BJ (cell line): ENCODE data around the gene GAN. TPM values are rescaled to one million over a fixed set of nuclear protein-coding genes. Genes with fewer than 3 reads are reported as not detected.

Source experiments
- CTCF ChIA-PET: fragments of 350-600 bp; formaldehyde crosslinking; extraction: SDS; loops from one replicate; lab custom pipeline; 2021; ENCODE audit warnings: antibody characterized with exemption, inconsistent platforms; lab: Yijun Ruan, JAX
- POLR2A ChIA-PET: fragments of 300-600 bp; sonication (Branson Sonifier 250); formaldehyde crosslinking; extraction: SDS; loops from one replicate; lab custom pipeline; 2021; ENCODE audit warnings: antibody characterized with exemption; lab: Charles Lee
- DNase-seq: peaks from one replicate; pipeline ENCODE4 v3.0.0-alpha.2; 2011; ENCODE audit warnings: low read depth
- H3K27me3 ChIP-seq: 2 replicates; pipeline ENCODE4 v1.6.0; 2011; ENCODE audit warnings: low read length; ENCODE audit not compliant: control insufficient read depth, insufficient read depth
- H3K36me3 ChIP-seq: 2 replicates; pipeline ENCODE4 v1.5.1; 2011; ENCODE audit warnings: low read length; ENCODE audit not compliant: control insufficient read depth, insufficient read depth
- H3K4me3 ChIP-seq: 2 replicates; pipeline ENCODE4 v1.5.1; 2011; ENCODE audit warnings: low read depth, mild to moderate bottlenecking, control low read depth, low read length
- polyA plus RNA-seq: library from polyadenylated mRNA; depleted of rRNA; stranded (reverse); fragments of >200 nt; gene quantifications from 2 replicates; pipeline ENCODE4 v1.2.3, GENCODE V29; 2011
- TF ChIP-seq, protein P1 (sequence below): IDR thresholded peaks from 2 replicates; pipeline ENCODE4 v1.5.1; 2011; ENCODE audit warnings: low read depth, mild to moderate bottlenecking, control low read depth, inconsistent platforms, low read length, moderate library complexity; ENCODE audit not compliant: insufficient read depth

The GAN gene
- polyA plus RNA-seq, 1 experiment, result 2.1 TPM

DNA sequence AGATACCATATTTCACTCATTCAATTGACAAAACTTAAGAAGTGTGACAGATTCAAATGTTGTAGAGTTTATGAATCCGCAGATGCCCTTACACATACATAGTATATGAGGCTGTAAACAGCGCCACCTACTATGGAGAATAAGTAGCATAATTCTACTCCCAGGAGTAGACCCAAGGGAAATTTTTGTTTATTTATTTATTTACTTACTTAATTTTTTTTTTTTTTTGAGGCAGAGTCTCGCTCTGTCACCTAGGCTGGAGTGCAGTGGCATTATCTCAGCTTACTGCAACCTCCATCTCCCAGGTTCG lies 35.5 kb downstream of the GAN start:
- TF ChIP-seq, protein P1, sequence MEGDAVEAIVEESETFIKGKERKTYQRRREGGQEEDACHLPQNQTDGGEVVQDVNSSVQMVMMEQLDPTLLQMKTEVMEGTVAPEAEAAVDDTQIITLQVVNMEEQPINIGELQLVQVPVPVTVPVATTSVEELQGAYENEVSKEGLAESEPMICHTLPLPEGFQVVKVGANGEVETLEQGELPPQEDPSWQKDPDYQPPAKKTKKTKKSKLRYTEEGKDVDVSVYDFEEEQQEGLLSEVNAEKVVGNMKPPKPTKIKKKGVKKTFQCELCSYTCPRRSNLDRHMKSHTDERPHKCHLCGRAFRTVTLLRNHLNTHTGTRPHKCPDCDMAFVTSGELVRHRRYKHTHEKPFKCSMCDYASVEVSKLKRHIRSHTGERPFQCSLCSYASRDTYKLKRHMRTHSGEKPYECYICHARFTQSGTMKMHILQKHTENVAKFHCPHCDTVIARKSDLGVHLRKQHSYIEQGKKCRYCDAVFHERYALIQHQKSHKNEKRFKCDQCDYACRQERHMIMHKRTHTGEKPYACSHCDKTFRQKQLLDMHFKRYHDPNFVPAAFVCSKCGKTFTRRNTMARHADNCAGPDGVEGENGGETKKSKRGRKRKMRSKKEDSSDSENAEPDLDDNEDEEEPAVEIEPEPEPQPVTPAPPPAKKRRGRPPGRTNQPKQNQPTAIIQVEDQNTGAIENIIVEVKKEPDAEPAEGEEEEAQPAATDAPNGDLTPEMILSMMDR, result no peak
- no peak for DNase-seq
- Histone ChIP-seq H3K27me3 (no peaks in the 10 kb centered on the region), H3K4me3 (no peak overlapping the region), H3K36me3 (no peaks in the 10 kb centered on the region; the same call in 1 of the 2 replicates)
- CTCF ChIA-PET, result no interaction called here
- POLR2A ChIA-PET, result no interaction called here

DNA sequence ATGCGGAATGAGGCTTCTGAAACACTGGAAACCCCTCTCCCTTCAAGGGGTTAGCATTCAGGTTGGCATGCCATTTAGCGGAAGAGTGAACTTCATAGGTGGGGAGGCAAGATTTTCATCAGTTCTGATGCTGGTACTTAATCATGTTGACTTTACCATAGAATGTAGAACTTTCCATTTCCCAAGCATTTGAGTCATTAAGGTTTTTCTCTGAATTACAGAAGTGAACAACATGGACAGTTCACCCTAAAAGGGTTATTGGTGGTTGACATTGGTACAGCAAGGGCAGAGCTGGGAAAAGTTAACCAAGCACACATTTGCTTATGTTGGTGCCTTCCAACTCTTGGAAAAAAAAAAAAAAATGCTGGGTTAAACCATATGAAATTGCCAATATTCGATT lies 39.1 kb downstream of the GAN start:
- Histone ChIP-seq H3K4me3 (no peak overlapping the region), H3K36me3 (no peaks in the 10 kb centered on the region; the same call in 1 of the 2 replicates), H3K27me3 (no peaks in the 10 kb centered on the region)
- ChIA-PET POLR2A (no interaction called here), CTCF (interaction anchor here (0.6 kb wide), 1 partner anchor 147 kb away, joined by 5 read pairs; no protein-coding TSS in a partner anchor)
- TF ChIP-seq, protein P1, result no peak
- DNase-seq, result no peak

DNA sequence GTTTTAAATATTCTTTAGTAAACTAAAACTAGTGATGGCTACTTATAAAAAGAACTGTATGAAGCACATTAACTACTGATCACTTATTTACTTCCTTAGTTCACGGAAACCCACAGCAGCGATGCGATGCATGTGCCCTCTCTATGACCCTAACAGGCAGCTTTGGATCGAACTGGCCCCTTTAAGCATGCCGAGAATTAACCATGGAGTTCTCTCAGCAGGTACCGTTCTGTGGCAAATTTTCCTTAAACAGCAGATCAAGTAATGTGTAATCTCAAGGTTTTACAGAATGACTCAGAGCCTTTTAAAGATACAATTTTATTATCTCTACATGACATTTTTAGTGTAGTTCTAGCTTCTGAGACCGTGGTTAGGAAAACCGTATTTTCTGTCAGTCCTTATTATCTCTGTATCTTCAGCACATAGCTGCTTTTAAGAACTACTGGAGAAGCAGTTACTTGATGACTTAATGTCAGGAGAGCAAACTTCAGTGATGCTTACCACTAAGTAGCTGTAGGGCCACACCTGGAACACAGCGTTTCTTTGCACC lies 43.0 kb downstream of the GAN start:
- POLR2A ChIA-PET, result no interaction called here
- CTCF ChIA-PET, result interaction anchor here (0.6 to 1.6 kb wide), 6 partner anchors 9 to 1341 kb away, joined by 3 to 6 read pairs (median 4); no protein-coding TSS in a partner anchor
- TF ChIP-seq, protein P1, result no peak
- Histone ChIP-seq H3K4me3 (no peak overlapping the region), H3K27me3 (no peaks in the 10 kb centered on the region), H3K36me3 (no peaks in the 10 kb centered on the region; the same call in 1 of the 2 replicates)
- peak; percentile 19 for DNase-seq

DNA sequence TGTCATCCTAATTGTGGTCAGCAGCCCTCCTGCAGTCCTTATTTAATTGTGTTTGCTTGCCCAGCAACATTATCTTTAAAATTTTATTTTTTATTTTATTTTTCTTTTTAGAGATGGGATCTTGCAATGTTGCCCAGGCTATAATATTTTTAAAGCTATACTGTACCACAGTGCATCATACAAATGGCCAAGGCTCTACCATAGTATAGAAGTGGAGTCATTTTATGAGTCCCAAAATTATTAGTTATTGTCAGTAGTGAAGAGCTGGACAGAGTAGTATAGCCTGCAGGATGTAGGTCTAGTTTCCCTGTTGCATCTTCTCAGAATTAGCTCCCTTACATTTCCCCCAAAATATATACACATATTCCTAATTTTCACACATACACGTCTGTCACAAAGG lies 44.1 kb downstream of the GAN start:
- Histone ChIP-seq H3K36me3 (no peaks in the 10 kb centered on the region; the same call in none of the 2 replicates), H3K27me3 (no peaks in the 10 kb centered on the region), H3K4me3 (no peak overlapping the region)
- DNase-seq, result no peak
- TF ChIP-seq, protein P1, result no peak
- POLR2A ChIA-PET, result no interaction called here
- CTCF ChIA-PET, result interaction anchor here (1.6 kb wide), 1 partner anchor 372 kb away, joined by 4 read pairs; no protein-coding TSS in a partner anchor

DNA sequence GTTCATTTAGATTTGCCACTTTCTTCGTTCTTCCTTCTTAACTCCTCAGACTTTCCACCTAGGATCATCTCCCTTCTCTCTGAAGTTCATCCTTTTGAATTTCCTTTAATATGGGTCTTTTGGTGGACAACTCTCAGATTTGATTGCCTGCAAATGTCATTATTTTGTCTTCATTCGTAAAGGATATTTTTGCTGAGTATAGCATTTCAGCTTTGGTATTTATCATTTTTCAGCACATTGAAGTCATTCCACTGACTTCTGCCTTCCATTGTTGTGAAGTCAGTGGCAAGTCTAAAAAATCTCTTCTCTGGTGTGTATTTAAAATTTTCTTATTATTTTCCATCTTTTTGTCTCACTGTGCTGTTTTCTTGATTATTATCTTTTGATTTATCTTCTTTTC lies 45.4 kb downstream of the GAN start:
- POLR2A ChIA-PET, result no interaction called here
- Histone ChIP-seq H3K36me3 (peaks cover 2% of the 10 kb centered on the region), H3K4me3 (no peak overlapping the region), H3K27me3 (no peaks in the 10 kb centered on the region)
- no peak for DNase-seq
- TF ChIP-seq, protein P1, result no peak
- CTCF ChIA-PET, result interaction anchor here (0.8 kb wide), 1 partner anchor 514 kb away, joined by 5 read pairs; no protein-coding TSS in a partner anchor
